GM11168 (cell line): Measurements from ENCODE around the gene SMPD3.

ENCODE experiments used
- in situ Hi-C: fragments of 300-500 bp; cut with MboI; formaldehyde crosslinking; loops from one replicate; pipeline ENCODE4 v1.12.0; 2022; ENCODE audit warnings: low sequenced_read_pairs; ENCODE audit not compliant: unreplicated experiment

SMPD3 gene

GRCh38 chr16:68445458-68445857, 2.9 kb downstream of the SMPD3 start:
- in situ Hi-C loops, result loop anchor here (5.0 kb wide), 1 partner anchor 72 kb away; no protein-coding TSS in a partner anchor

GRCh38 chr16:68444056-68444657, 4.2 kb downstream of the SMPD3 start:
- in situ Hi-C loops, result no loop called here

GRCh38 chr16:68436581-68436980, 11.7 kb downstream of the SMPD3 start:
- in situ Hi-C loops, result no loop called here

GRCh38 chr16:68434624-68435210, 13.6 kb downstream of the SMPD3 start:
- in situ Hi-C loops, result no loop called here

- in situ Hi-C loops, result no loop called here
Measured at GRCh38 chr16:68433316-68433715, 15.0 kb downstream of the SMPD3 start.

- in situ Hi-C loops, result no loop called here
Measured at GRCh38 chr16:68432701-68433100, 15.6 kb downstream of the SMPD3 start.

GRCh38 chr16:68429076-68429854, 19.0 kb downstream of the SMPD3 start:
- in situ Hi-C loops, result no loop called here

GRCh38 chr16:68427649-68428303, 20.5 kb downstream of the SMPD3 start:
- in situ Hi-C loops, result no loop called here

GRCh38 chr16:68426347-68426652, 22.0 kb downstream of the SMPD3 start:
- in situ Hi-C loops, result no loop called here

- in situ Hi-C loops, result no loop called here
Measured at GRCh38 chr16:68425498-68426346, 22.6 kb downstream of the SMPD3 start.

- in situ Hi-C loops, result no loop called here
Measured at GRCh38 chr16:68423771-68424170, 24.5 kb downstream of the SMPD3 start.

- in situ Hi-C loops, result no loop called here
Measured at GRCh38 chr16:68422396-68422960, 25.8 kb downstream of the SMPD3 start.

- in situ Hi-C loops, result no loop called here
Measured at GRCh38 chr16:68421076-68421475, 27.2 kb downstream of the SMPD3 start.

GRCh38 chr16:68420366-68420942, 27.9 kb downstream of the SMPD3 start:
- in situ Hi-C loops, result no loop called here

GRCh38 chr16:68417711-68418301, 30.5 kb downstream of the SMPD3 start:
- in situ Hi-C loops, result no loop called here

GRCh38 chr16:68416057-68417046, 32.0 kb downstream of the SMPD3 start:
- in situ Hi-C loops, result no loop called here

GRCh38 chr16:68414581-68414980, 33.7 kb downstream of the SMPD3 start:
- in situ Hi-C loops, result no loop called here

GRCh38 chr16:68412061-68412460, 36.2 kb downstream of the SMPD3 start:
- in situ Hi-C loops, result no loop called here
